Suprapubic skin (tissue), 3 donors: ENCODE measurements around the gene DNAI1.

Source experiments
- CTCF ChIP-seq, 2 donors: fragments of 200-600 bp in 1 of 2; fragments of 450-650 bp in 1 of 2; sonication (generic) in 1 of 2; IDR thresholded peaks; one replicate each; pipeline ENCODE4 v1.5.1; 2016 to 2019; ENCODE audit warnings: antibody characterized with exemption in 2 of 2, mild to moderate bottlenecking in 1 of 2, moderate library complexity in 1 of 2
- POLR2A ChIP-seq, 2 donors: fragments of 450-650 bp; IDR thresholded peaks; one replicate each; pipeline ENCODE4 v1.6.1; 2017; ENCODE audit warnings: antibody characterized with exemption in 2 of 2, mild to moderate bottlenecking in 2 of 2, moderate library complexity in 2 of 2

- no peak for TF ChIP-seq CTCF (IDR thresholded peaks at IDR 0.05)
- no peak for TF ChIP-seq POLR2A (IDR thresholded peaks at IDR 0.05)
Measured at GRCh38 chr9:34491596-34491995, 33.0 kb downstream of the DNAI1 start.
